Activated CD8-positive, alpha-beta memory T cell treated with anti-CD3 and anti-CD28 coated beads, Interleukin-2, amount 50 U/mL, for 1 hour (primary cell): ENCODE data around the gene MSANTD2.

ENCODE experiments used
- DNase-seq: peaks from one replicate; pipeline ENCODE4 v3.0.0-alpha.2; 2020; ENCODE audit errors: extremely low read depth

The MSANTD2 gene

DNA sequence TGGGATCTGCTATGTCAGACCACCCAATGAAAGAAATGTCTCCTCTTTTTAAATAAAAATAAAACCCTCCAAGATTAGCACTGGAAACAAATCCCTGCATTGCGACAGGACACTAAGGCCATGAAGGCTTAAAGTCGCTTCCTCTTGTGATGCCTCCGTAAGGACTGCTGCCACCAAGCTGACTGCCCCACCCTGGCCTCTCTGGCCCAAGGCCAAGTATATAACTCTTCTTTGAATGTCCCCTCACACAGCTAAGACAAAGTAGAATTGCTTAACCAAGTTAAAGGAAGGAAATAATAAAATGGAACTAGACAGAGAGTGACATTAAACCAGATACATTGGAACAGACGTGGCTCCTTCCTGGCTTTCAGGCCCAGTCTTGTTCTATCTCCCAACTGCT lies 68.0 kb downstream of the MSANTD2 start:
- DNase-seq = no peak

DNA sequence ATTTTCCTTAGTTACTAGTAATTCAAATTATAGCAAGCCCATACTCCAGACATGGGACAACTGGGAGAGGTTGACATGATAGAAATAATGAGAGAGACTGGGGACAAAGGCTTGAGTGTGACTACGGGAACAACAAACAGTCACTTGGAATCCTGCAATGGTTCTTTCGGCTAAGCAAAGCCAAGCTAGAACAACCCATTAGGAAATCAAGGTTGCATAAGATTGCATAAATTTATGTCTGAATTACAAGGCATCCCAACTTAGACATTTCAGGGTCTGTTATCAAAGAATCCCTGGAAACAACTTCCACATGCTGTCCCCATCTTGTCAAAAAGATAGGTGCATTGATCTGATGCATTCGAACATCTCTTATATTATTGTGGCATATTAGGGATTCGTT lies 70.6 kb downstream of the MSANTD2 start:
- no peak for DNase-seq

DNA sequence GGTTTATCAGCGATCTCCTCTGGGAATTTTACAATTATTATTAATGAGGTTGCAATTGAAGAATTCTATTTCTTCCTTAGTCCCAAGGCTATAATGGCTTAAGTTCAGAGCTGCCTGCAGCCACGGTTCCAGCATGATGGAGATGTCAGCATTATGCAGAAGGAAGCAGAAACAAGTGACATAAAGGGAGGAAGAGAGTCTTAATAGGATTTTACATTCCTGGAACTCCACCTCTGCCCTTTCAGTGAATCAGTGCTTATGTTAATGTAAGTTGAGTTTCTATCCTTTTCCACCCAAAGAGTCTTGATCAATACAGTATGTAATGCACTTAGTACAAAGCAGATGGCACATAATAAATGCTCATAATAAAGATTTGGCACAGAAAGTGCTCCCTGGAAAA lies 72.1 kb downstream of the MSANTD2 start:
- DNase-seq = no peak

DNA sequence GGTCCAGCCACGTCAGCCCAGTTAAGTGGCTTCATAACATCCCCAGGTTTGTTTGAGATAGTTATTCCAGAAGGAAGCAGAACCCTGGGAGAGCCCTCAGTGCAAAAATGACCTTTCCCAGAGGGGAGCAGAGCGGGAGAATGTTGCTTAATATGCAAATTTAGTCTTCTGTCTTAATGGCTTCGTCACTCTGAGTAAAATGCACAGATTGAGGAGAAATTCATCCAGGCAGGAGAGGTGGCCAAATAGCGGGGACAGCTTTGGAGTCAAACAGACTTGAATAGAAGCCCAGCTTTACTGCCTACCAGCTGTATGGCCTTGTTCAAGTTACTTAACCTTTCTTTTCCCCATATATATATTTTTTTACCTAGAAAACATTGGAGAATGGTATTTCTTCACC lies 72.7 kb downstream of the MSANTD2 start:
- DNase-seq = no peak

DNA sequence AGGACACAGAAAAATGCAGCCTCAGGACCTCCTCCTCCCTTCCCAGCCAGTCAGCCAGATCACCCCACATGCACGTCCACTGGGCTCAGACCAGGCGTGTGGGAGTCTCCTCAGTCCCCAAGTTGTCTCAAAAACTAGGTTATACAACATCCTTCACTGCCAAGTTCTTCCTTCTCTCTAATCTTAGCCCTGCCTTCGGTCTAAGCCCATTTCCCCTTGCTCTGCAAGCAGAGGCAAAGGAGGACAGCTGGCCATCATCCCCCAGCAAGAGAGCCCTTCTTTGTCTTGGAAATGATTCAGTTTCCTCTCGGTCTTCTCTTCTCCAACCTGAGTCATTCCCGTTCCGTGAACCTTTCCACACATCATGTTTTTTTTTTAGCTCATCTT lies 74.5 kb downstream of the MSANTD2 start:
- no peak for DNase-seq

DNA sequence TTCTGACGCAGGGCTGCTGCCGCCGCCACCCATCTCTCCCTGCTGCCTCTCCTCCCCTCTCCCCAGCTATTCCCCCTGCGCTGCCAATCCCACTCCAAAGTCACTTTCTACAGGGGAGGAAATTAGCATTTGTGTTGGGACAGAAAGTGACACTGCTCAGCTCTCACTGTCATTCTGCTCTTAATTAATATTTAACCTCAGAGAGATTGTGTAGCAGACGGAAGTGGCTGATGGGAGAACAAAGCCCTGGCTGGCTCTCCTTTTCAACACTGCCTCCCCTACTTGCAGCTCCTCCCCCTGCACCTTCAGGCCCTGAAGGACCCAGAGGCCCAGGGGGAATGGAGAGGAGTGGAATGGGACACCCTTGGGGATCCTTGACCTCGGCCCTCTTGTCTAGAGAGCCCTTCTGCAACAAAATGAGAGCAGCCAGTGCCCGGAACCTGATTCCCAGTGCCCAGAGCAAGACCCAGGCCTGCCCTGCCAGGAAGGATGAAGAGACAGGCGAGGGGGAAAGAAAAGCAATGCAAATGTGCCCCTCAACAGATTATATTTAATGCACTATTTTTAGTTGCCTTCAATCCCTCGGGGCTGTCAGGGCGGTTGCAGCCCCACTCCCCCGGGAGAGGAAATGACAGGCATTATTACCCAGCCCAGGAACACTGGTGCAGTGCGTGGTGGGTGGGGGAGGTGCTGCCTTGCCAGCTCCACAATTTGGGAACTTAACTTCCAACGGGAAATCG lies 75.1 kb downstream of the MSANTD2 start:
- no peak for DNase-seq

DNA sequence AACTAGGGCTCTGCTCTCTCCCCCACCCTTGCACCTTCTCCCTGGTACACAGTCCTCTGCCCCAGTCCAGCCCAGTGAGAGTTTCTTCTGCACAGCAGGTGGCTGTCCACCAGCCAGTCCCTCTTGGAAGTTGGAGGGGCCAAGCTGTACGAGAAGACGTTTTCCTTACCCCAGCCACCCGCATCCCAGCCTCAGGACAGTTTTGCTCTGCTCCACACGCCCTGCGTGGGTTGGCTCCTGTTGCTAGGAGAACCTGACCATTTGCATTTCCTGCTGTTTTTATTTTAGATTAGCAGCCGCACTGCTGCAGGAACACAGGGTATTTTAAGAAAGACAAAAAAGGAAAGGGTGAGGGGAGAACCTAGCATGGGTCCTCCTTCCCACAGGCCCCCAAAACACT lies 78.0 kb downstream of the MSANTD2 start:
- DNase-seq = no peak

DNA sequence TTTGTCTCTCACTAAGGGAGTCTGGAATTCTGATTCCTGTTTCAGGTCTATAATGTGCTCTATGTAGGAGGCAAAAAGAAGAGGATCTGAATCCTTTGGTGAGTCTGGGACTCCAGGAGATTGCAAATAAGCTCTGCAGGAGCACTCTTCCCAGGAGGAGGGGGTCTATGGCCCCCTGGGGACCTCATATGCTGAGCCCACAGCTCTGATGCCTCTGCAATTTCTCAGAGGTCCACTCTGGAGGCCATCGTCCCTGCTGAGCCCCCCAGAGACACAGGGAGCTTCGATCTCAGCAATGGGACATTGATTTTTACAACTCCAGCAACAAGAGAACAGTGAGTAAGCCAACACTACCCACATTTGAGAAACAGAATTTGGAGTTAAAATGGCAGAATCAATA lies 80.7 kb downstream of the MSANTD2 start:
- no peak for DNase-seq

DNA sequence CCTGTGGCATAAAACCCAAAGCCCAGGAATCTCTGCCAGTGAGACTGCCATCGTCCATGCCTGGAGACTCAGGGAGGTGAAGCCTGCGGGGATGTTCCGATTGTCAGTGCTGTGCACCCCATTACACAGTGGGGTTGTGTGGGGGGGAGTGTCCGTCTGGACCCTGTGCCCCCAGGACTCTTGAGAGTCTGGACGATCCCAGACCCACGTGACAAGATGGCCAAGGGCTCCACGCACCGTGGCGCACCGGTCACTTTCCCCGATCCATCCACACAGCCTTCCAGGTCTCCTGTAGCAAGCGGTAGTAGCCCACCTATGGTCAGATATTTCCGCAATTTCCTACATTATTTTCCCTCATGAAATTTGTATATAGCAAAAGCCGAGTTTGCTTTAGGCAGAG lies 81.4 kb downstream of the MSANTD2 start:
- no peak for DNase-seq

DNA sequence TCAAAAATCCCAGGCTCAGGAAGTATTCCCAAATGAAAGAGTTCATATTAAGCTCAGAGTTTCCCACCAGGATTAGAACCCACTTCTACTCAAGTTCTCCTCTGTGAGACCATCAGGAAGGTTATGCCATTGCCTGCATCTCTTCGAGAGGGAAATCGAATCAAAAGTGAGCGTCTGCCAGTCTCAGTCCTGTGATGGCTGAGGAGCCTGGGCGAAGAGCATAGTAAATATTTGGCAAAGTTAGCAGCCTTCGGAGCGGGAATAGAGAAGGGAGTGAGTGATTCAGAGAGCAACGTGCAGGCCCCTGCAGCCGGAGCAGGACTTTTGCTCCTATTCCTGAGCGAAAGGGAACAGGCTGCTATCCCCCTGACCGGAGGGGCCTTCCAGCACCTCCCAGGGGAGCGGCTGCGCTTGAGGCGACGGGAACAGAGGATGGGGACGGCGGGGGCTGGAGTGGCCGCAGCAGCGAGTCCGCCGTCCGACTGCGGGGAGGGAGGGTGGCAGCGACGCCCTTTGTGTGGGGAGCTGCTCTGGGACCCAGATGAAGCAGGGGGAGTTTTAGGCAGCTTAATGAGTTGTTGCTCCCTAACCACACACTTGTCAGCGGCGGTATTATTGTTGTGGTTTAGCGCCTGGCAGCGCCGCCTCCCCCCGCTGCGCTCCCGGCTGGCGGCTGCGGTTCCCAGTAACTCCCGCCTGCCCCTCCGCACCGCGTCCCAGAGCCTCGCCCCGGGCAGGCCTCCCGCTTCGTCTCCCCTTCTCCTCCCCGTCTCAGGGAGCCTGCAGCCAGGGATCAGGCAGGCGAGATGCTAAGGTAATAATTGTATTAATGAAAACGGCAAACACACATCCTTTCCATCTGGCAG lies 82.2 kb downstream of the MSANTD2 start:
- no peak for DNase-seq

DNA sequence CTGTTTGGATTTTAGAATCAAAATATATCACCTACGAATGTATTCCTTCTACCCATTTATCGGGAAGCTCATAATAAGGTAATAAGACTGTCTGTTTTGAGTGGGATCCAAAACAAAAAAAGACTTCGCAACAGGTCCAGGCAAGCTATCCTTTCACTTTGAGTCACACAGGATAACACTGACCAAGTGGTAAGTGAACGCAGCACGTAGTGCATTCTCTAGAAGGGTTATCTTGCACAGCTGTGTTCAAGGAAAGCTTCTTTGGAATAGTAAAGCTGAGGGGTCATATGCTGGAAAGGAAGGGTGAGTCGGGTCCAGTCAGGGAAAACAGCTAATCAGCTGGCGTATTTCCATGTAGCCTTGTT lies 82.8 kb downstream of the MSANTD2 start:
- DNase-seq = no peak

DNA sequence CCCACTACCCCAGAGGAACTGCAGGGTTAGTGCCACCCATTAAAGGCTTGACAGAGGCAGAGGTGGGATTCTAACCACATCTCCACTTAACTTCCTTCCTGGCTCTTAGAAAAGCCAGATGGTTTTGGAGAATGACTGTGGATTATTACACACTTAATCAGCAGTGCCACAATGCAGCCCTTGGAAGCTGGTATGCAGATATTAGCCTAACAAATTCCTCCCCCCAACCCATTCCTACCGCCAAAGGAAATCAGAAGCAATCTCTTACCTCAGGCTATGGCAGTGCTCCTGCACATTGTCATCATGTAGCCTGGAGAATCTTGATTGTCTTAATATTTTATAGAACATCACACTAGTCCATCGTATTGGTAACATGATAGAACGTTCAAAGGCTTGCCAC lies 83.6 kb downstream of the MSANTD2 start:
- no peak for DNase-seq
